ENCODE results near the gene COL19A1. TPM values are rescaled to one million over a fixed set of nuclear protein-coding genes. Genes with fewer than 3 reads are reported as not detected.

The COL19A1 gene
- total and polyA plus RNA-seq, 9 of the 15 experiments (the other 6 are each of a cell fraction or from before 2014, with no cell fraction given): not detected

- ChIA-PET POLR2A (interaction anchor here (0.9 kb wide), 1 partner anchor 22 kb away, joined by 3 read pairs; no protein-coding TSS in a partner anchor), CTCF (ENCODE audit: low intra/inter-chr PET ratio) (no interaction called here)
- Histone ChIP-seq H3K4me2 (ENCODE audit: insufficient read depth, low read length) (no peak overlapping the region), H3K4me3 (no peak overlapping the region), H3K9ac (ENCODE audit: insufficient read depth in 1 of 2, low read depth in 2 of 2, low read length in 2 of 2) (no peak overlapping the region), H3K4me1 (replicated peaks in 1 of 2; ENCODE audit: control insufficient read depth in 2 of 2, insufficient read depth in 2 of 2, low read length in 2 of 2) (no peaks in the 10 kb centered on the region), H3K36me3 (ENCODE audit: control insufficient read depth, insufficient read depth, low read length) (no peaks in the 10 kb centered on the region), H3K27ac (ENCODE audit: extremely low read depth, low read depth, low read length) (no peak overlapping the region), H3K27me3 (ENCODE audit: control insufficient read depth in 2 of 2, insufficient read depth in 2 of 2, low read length in 2 of 2) (no peaks in the 10 kb centered on the region), H2AFZ (ENCODE audit: low read depth, low read length) (no peak overlapping the region), H4K20me1 (replicated peaks; ENCODE audit: control insufficient read depth, insufficient read depth, low read length) (no peaks in the 10 kb centered on the region), H3K9me1 (ENCODE audit: control insufficient read depth, insufficient read depth, low read length) (no peaks in the 10 kb centered on the region), H3K79me2 (ENCODE audit: control insufficient read depth, insufficient read depth, low read length) (no peaks in the 10 kb centered on the region), H3K9me3 (replicated peaks; ENCODE audit: control insufficient read depth, insufficient read depth, low read depth, low read length) (no peaks in the 10 kb centered on the region)
- ATAC-seq (peak; percentile 56), FAIRE-seq (no peak), DNase-seq (ENCODE audit: extremely low read depth in 1 of 4, low spot score in 3 of 4) (no peak)
- TF ChIP-seq SREBF1 (IDR thresholded peaks at IDR 0.05; ENCODE audit: borderline replicate concordance, low read depth, low read length): no peak
- TF ChIP-seq ATF3 (IDR thresholded peaks at IDR 0.05): no peak
- no peak for TF ChIP-seq ATF3 (CRISPR knock-in tag; conservative IDR thresholded peaks at IDR 0.05)
- TF ChIP-seq, protein P1, sequence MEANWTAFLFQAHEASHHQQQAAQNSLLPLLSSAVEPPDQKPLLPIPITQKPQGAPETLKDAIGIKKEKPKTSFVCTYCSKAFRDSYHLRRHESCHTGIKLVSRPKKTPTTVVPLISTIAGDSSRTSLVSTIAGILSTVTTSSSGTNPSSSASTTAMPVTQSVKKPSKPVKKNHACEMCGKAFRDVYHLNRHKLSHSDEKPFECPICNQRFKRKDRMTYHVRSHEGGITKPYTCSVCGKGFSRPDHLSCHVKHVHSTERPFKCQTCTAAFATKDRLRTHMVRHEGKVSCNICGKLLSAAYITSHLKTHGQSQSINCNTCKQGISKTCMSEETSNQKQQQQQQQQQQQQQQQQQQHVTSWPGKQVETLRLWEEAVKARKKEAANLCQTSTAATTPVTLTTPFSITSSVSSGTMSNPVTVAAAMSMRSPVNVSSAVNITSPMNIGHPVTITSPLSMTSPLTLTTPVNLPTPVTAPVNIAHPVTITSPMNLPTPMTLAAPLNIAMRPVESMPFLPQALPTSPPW (CRISPR knock-in tag; IDR thresholded peaks at IDR 0.05): no peak
- TF ChIP-seq STAT5B (CRISPR knock-in tag; IDR thresholded peaks at IDR 0.05): no peak
- no peak for TF ChIP-seq HCFC1 (IDR thresholded peaks at IDR 0.05; ENCODE audit: low read depth, low read length)
- no peak for TF ChIP-seq PTRF (tag; IDR thresholded peaks at IDR 0.05)
- TF ChIP-seq HNRNPLL (IDR thresholded peaks at IDR 0.05; ENCODE audit: low read depth, low read length, poor library complexity, severe bottlenecking): no peak
- no peak for TF ChIP-seq MYNN (IDR thresholded peaks at IDR 0.05)
- TF ChIP-seq MYNN (CRISPR knock-in tag; IDR thresholded peaks at IDR 0.05): no peak
- no peak for TF ChIP-seq CBX8 (IDR thresholded peaks at IDR 0.05; ENCODE audit: borderline replicate concordance, extremely low read depth, low read depth, low read length, poor library complexity, severe bottlenecking)
- TF ChIP-seq ZNF124 (CRISPR knock-in tag; IDR thresholded peaks at IDR 0.05): no peak
- no peak for TF ChIP-seq GTF2A2 (tag; IDR thresholded peaks at IDR 0.05)
- TF ChIP-seq, protein P2, sequence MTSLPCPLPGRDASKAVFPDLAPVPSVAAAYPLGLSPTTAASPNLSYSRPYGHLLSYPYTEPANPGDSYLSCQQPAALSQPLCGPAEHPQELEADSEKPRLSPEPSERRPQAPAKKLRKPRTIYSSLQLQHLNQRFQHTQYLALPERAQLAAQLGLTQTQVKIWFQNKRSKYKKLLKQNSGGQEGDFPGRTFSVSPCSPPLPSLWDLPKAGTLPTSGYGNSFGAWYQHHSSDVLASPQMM (CRISPR knock-in tag; IDR thresholded peaks at IDR 0.05): no peak
- no peak for TF ChIP-seq IRF2 (CRISPR knock-in tag; IDR thresholded peaks at IDR 0.05)
- no peak for TF ChIP-seq SPI1 (IDR thresholded peaks at IDR 0.05; ENCODE audit: borderline replicate concordance, low read depth, low read length)
- no peak for TF ChIP-seq TCF7L2 (IDR thresholded peaks at IDR 0.05; ENCODE audit: low read depth, low read length)
- no peak for TF ChIP-seq POLR3A (IDR thresholded peaks at IDR 0.05; ENCODE audit: borderline replicate concordance, extremely low read depth, insufficient read depth, insufficient read length)
- no peak for TF ChIP-seq ZNF780A (CRISPR knock-in tag; IDR thresholded peaks at IDR 0.05)
- TF ChIP-seq DMBX1 (CRISPR knock-in tag; IDR thresholded peaks at IDR 0.05; ENCODE audit: borderline replicate concordance): no peak
- BruUV-seq (replicated peaks): no TSS peak
- in situ Hi-C loops (cut with MboI): no loop called here
- intact Hi-C loops (cut with micrococcal nuclease): no loop called here
- WGBS (ENCODE audit: insufficient coverage, low coverage, missing lambda C conversion rate): 12% methylated on average over 4 of the region's 4 CpGs
Measured at GRCh38 chr6:69895396-69895795, 29.0 kb downstream of the COL19A1 start.
